SW480 (cell line): ENCODE measurements around the gene RETSAT.
"Not testable (repeated sequence)": the region's sequence is repeated elsewhere in the genome, so short reads cannot be mapped to it uniquely, and the experiment has no call there.

ENCODE experiments used
- DNase-seq: peaks from one replicate; pipeline ENCODE4 v3.0.0-alpha.2; 2016; ENCODE audit warnings: low spot score

RETSAT gene

GRCh38 chr2:85354286-85355072 lies at the start of gene RETSAT, which contains the start of gene ELMOD3:
Gene RETSAT, minus strand, starts transcription at chr2:85354528. Its CDS starts 21 bp downstream, at chr2:85354507.
Gene ELMOD3, plus strand, starts transcription at chr2:85354769. Its CDS starts 2,430 bp downstream, at chr2:85357199.
- peak; percentile 100 for DNase-seq

- DNase-seq = no peak
These were observed 47.5 kb upstream of the RETSAT start for GRCh38 chr2:85401844-85402243.

GRCh38 chr2:85401464-85401805 lies 47.1 kb upstream of the RETSAT start:
- no peak for DNase-seq

- no peak for DNase-seq
These were observed 46.5 kb upstream of the RETSAT start for GRCh38 chr2:85400541-85401463.

GRCh38 chr2:85400023-85400422 lies 45.7 kb upstream of the RETSAT start:
- DNase-seq = no peak

GRCh38 chr2:85399183-85399455 lies 44.8 kb upstream of the RETSAT start:
- DNase-seq = no peak

- DNase-seq = no peak
These were observed 44.3 kb upstream of the RETSAT start for GRCh38 chr2:85398426-85399182.

- no peak for DNase-seq
These were observed 43.6 kb upstream of the RETSAT start for GRCh38 chr2:85397925-85398331.

- no peak for DNase-seq
These were observed 42.5 kb upstream of the RETSAT start for GRCh38 chr2:85396531-85397470.

GRCh38 chr2:85395912-85396475 lies 41.7 kb upstream of the RETSAT start:
- DNase-seq = no peak

GRCh38 chr2:85394976-85395375 lies 40.6 kb upstream of the RETSAT start:
- no peak for DNase-seq

- DNase-seq = no peak
These were observed 39.9 kb upstream of the RETSAT start for GRCh38 chr2:85394261-85394681.

GRCh38 chr2:85393836-85394235 lies 39.5 kb upstream of the RETSAT start:
- DNase-seq = no peak

GRCh38 chr2:85390941-85391669 lies 36.8 kb upstream of the RETSAT start:
- peak; percentile 31 for DNase-seq

GRCh38 chr2:85388878-85389538 lies 34.7 kb upstream of the RETSAT start:
- no peak for DNase-seq

- no peak for DNase-seq
These were observed 33.4 kb upstream of the RETSAT start for GRCh38 chr2:85387754-85388153.

- DNase-seq = no peak
These were observed 31.4 kb upstream of the RETSAT start for GRCh38 chr2:85385746-85386145.

- DNase-seq = no peak
These were observed 29.5 kb upstream of the RETSAT start for GRCh38 chr2:85383850-85384249.

GRCh38 chr2:85383151-85383550 lies 28.8 kb upstream of the RETSAT start:
- DNase-seq = not testable (repeated sequence)

GRCh38 chr2:85380048-85380447 lies 25.7 kb upstream of the RETSAT start:
- DNase-seq = no peak
